Karpas-422 (cell line): Measurements from ENCODE around the gene GCNT2. TPM values are rescaled to one million over a fixed set of nuclear protein-coding genes. Genes with fewer than 3 reads are reported as not detected.

ENCODE experiments used
- small RNA-seq: library from RNA; depleted of rRNA; stranded (forward); fragments of <200 nt; gene quantifications from one replicate; pipeline ENCODE3, GENCODE V24; 2014
- total RNA-seq: library from RNA; depleted of rRNA; stranded (reverse); fragments of >200 nt; shearing (Covaris generic); gene quantifications from 2 replicates; pipeline ENCODE4 v1.2.3, GENCODE V29; 2014; ENCODE audit warnings: low replicate concordance; rRNA removed

Gene GCNT2
- total RNA-seq, 1 experiment from 2014 or later = 21.3 TPM

Small RNAs within 50 kb of the gene (small RNA-seq; reads per million reads assigned to genes)
- not detected for gene RF00019

Other genes starting within 250 kb of the GCNT2 start
- 0.22 and 0.34 TPM in 2 replicates for gene TFAP2A, start 106.3 kb upstream of the GCNT2 start, total RNA-seq
- not detected in 2 replicates for gene C6orf52, start 173.3 kb downstream of the GCNT2 start, total RNA-seq
- 12.3 and 14.3 TPM in 2 replicates for gene PAK1IP1, start 173.6 kb downstream of the GCNT2 start, total RNA-seq
- 70.9 and 94.1 TPM in 2 replicates for gene TMEM14C, start 201.7 kb downstream of the GCNT2 start, total RNA-seq
- 81.0 and 121 TPM in 2 replicates for gene TMEM14B, start 226.5 kb downstream of the GCNT2 start, total RNA-seq